GM18873 (cell line): ENCODE data around the gene PPP2R5C.
"Not testable (repeated sequence)": the region's sequence is repeated elsewhere in the genome, so short reads cannot be mapped to it uniquely, and the experiment has no call there.

Experiments
- ATAC-seq: cut with Tn5 transposase; IDR thresholded peaks from one replicate; pipeline ENCODE4 v1.9.1; 2021; ENCODE audit warnings: mild to moderate bottlenecking, moderate library complexity, moderate number of reproducible peaks; ENCODE audit not compliant: unreplicated experiment, low FRiP score

Gene PPP2R5C

DNA sequence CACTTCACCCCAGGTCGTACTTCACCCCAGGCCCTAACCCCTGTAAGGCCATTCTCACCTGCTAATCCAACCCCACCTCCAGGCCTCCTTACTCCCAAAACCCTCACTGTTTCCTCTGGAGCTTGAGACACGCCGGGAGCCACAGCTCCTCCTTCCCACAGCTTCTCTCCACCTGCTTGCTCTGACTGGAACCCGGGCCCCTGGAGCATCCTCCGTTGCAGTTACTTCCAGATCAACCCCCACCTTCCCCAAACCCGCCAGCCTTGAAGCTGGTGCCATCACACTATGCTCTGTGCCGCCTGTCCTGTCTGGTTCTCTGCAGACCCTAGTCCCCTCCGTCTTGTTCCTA is 34.6 kb upstream of the PPP2R5C start:
- no peak for ATAC-seq

DNA sequence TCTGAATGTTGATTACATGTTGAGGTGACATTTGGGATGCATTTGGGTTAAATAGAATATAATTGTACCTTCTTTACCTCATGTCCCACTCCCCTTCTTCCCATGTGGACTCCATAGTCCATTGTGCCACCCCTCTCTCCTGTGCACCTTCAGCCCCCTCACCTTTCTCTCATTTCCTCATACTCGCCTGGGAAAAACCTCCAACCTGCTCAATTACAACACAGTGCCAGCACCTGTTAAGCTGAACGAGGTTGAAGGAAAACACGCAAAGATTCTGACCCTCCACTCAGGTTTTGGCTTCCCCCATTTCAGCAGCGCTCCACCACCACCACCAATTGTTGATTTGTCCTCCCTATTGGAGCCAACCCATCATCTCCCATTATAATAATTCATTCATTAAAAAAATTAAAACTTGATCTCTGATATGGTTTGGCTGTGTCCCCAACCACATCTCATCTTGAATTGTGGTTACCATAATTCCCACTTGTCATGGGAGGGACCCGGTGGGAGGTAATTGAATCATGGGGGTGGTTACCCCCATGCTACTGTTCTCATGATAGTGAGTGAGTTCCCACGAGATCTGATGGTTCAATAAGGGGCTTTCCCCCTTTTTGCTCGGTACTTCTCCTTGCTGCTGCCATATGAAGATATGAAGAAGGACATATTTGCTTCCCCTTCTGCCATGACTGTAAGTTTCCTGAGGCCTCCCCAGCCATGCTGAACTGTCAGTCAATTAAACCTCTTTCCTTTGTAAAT is 33.7 kb upstream of the PPP2R5C start:
- ATAC-seq, result no peak

DNA sequence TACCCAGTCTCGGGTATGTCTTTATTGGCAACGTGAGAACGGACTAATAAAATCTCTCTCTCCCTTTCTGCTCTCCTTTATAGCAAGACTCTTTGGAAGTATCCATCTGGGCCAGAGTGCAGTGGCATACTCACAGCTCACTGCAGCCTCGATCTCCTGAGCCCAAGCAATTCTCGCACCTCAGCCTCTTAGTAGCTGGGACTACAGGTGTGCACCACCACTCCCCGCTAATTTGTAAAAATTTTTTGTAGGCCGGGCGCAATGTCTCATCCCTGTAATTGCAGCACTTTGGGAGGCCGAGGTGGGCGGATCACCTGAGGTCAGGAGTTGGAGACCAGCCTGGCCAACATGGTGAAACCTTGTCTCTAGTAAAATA is 33.2 kb upstream of the PPP2R5C start:
- no peak for ATAC-seq

DNA sequence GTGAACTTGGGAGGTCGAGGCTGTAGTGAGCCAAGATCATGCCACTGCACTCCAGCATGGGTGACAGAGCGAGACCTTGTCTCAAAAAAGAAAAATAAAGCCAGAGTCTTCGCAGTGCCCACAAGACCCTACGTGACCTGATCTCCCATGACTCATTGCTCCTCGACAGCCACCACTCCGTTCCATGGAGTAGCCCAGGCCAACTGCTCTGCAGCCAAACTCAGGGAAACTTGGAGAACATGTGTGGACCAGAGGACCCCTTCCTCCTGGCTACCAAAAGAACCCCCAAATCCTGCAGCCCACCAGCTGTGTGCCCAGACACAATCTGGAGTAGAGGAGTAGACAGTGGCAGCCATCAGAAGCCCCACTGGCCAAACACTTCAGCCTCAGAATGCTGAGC is 32.1 kb upstream of the PPP2R5C start:
- no peak for ATAC-seq

DNA sequence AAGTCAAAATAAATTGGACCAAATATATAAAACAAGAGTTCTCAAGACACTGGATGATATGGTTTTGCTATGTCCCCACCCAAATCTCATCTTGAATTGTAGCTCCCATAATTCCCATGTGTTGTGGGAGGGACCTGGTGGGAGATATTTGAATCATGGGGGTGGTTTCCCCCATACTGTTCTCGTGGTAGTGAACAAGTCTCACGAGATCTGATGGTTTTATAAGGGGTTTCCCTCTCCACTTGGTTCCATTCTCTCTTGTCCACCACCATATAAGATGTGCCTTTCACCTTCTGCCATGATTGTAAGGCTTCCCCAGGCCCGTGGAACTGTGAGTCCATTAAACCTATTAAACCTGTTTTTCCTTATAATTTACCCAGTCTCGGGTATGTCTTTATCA is 31.4 kb upstream of the PPP2R5C start:
- ATAC-seq, result not testable (repeated sequence)

DNA sequence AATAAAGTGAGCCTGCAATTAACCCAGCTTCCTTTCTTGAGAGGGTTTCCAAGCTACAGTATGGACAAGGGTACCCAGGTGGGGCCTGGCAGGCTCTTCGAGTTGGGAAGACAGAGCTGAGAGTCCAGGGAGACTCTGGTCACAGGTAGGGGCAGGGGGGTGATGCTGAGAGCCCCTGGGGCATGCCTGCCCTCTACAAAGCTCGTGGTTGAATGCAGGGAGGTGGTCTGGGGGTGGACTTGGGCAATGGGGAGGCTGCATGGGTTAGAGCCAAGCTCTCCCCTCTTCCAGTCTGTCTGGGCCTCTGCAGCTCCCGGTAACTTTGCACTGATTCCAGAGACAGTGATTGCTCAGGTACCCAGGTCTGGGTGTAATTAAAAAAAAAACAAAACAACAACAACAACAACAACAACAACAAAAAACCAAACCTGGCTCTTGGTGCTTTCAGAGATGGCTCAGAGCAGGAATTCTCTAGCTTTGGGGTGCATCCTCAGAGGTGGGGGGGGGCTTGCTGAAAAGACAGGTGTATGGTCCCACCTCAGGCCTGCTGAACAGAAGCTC is 30.8 kb upstream of the PPP2R5C start:
- ATAC-seq, result no peak

DNA sequence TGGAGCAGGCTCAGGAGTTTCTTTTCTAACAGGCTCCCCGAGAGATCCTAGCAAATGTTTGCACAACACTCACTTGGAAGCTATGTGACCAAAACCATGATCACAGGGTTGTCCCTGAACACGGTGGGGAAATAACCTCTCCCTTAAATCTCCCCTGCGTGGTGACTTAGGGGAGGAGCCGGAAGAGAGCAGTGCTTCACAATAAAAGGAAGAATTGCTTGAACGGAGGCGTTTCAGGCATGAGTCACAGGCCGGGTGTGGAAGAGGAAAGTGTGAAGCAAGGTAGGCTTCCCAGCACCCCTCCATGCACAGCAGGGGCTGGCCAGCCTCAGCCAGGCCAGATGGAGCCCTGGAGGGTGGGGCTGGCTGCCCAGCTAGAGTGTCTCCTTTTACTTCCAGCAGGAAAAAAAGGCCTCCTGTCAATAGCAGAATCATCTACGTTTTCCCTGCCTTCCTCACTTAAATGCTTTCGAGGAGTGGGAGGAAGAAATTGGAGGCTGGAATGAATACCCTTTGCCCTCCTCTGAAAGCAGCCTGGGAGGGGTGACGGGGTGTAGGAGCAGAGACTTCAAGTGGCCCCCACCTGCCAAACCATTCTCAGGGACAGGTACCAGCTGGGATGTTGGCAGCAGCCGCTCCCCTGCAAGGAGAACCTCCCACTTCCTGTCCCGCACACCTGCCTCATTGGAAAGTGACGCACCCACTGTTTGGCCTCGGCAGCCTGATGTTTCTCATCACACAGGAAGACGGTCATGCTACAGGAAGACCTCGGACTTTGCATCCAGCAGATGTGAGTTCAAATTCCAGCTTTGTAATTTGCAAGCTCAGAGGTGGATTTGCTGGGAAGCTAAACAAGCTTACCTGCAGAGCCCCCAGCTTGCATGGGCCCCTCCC is 30.1 kb upstream of the PPP2R5C start:
- no peak for ATAC-seq

DNA sequence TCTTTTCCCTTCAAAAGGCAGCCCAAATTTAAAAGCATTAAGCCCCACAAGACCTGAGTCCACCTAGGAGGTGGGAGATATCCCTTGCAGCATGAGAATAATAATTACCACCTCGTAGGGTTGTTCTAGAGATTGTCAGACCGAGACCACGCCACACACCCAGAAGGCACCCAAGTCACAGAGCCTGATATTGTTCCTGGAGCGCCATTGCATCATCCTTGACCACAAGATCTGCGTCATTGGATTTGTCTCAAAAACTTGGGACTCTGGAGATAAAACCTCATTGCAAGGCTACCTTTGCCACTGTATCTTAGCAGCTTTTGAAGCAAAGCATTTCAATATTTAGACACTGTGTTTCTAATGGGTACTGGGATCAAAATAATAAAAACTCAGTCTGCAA is 29.4 kb upstream of the PPP2R5C start:
- ATAC-seq, result no peak

DNA sequence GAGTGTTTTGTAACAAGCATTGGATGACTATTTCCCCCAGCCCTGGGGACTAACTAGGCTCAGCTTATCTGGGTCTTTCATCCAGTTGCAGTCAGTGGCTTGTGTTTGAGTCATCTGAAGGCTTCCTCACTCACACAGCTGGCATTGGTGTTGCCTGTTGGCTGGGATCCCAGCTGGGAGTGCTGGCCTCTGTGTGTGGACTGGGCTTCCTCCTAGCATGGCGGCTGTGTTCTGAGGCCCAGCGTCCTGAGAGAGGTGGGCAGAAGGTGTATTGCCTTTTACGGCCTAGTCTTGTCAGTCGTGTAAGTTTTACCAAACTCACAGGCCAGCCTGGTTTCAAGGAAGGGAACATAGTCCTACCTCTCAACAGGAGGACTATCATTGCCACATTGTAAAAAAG is 28.3 kb upstream of the PPP2R5C start:
- no peak for ATAC-seq

DNA sequence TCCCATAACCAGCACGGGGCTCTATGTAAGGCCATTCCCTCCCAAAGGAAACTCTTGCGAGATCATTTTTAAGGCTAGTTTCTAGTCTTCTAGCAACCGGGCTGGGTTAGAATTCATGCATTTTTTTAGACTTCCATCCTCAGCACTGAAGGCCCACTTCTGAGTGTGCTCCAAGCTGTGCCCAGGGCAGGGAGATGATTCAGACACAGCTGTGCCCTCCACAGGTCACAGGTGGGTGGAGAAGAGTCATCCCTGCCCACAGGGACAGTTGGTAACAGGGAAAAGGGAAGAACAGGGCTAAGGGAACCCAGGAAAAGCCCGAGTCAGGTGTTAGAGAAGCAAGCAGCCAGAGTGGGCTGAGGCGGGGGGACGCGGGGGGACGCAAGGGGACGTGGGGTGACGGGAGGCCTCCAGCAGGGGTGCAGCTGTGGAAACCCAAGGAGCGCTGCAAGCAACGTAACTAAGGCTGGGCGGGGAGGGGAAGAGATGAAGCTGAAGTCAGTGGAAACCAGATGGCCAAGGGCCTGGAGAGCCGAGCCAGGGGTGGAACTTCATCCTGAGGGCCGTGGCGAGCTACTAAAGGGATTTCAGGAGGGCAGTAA is 27.2 kb upstream of the PPP2R5C start:
- no peak for ATAC-seq

DNA sequence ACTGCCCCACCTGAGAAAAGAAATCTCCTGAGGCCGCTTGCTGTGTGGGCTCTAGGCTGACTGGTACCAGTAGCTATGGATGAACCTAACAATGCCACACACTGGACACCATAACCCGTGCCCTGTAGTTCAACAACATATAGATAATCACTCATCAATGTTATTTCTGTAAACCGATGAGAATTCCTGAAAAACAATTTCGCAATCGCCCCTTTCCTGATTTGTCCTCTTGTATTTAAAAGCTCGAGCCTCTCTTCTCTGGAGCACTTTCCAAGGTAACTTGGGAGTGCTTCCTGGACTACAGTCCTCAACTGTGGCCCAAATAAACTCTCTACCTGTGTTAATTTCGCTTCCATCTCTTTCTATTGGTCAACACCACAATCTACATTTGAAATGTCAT is 26.1 kb upstream of the PPP2R5C start:
- no peak for ATAC-seq

DNA sequence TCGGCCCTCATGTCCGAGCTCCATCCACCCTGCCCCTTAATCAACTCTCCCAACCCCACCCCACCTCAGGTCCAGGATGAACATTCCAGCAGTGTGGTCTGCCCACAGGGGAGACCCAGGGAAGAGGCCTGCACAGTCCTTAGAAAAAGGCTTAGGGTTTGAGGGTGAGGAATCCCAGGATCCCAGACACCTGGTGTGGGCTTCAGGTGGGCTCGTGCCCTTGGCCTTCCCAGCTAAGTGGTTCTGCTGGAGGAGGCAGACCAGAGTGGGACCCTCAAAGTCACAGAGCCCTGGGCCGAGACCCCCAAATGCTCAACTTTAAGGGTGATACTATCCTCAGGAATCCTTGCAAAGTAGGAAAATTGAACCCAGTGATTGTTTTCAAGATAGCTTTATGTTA is 25.4 kb upstream of the PPP2R5C start:
- no peak for ATAC-seq

DNA sequence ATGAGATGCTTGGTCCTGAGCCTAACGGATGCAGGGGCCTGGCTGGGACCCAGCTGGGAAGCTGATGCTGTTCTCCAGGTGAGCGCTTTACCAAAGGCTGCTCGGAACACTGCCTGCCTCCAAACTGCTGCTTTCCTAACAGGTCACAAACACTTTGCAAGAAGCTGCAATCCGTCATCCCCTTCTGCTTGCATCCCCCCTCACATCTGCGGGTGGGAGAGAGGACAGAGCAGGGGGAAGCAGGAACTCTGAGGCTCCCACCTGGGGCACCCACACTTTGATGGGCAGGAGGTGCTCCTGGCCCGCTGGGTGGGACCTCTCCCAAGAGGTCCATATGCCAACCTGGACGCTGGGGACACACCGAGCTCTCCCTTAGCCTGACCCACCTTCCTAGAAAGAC is 24.9 kb upstream of the PPP2R5C start:
- no peak for ATAC-seq

DNA sequence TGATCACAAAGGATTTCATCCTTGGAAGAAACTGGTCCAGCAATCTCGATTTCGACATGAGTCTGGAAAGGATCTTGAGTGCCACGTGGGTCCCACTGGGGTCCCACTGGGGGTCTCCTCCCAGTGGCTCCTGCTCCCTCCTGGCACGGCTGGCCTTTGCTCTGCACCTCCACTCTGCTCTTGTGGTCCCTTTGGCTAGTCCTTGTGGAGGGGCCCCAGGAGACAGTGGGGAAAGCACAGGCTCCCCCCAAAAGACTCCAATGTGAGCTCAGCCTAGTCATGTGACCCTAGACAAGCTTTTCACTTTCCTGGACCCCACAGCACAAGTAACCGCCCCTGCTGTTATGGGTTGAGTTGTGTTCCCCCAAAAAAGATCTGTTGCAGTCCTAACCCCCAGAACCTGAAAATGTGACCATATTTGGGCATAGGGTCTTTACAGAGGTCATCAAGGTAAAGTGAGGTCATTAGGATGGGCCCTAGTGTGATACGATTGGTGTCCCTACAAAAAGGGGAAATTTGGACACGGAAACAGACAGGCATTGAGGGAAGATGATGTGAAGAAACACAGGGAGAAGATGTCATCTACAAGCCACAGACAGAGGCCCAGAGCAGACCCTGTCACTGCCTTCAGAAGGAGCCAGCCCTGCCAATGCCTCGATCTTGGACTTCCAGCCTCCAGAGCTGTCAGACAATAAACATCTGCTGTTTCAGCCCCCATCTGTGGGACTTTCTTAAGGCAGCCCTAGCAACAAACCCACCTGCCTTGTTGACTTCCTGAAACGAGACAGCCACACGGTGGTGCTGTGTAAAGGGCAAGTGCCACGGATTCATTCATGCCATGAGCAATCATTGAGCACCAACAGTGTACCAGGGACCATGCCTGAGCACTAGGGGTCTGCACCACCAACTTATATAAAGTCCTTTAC is 23.8 kb upstream of the PPP2R5C start:
- no peak for ATAC-seq

DNA sequence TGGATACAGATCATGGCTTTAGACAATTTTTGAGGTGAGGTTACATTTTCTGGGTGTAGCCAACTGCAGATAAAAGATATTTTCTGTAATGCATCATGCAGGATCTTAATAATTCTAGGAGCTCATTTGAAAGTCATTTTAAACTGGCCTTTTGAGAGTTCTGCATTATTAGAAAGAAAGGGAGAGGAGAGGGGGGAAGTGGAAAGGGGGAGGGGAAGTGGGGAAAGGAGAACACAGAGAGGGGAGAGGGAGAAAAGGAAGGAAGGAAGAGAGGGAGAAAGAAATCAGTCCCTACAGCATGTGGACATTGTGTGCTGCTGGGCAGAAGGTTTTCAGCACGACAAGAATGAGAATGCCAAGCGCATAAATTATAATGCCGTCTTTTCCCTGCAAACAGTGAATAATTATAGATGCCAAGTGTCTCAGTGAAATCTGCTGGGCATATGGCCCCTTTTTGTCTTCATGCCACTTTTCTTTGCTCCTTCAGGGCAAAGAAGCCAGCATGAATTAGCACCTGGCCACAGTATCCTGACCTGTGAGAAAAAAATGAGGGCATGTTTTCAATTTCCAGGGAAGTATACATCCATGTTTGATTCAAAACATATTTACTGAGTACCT is 22.7 kb upstream of the PPP2R5C start:
- no peak for ATAC-seq

DNA sequence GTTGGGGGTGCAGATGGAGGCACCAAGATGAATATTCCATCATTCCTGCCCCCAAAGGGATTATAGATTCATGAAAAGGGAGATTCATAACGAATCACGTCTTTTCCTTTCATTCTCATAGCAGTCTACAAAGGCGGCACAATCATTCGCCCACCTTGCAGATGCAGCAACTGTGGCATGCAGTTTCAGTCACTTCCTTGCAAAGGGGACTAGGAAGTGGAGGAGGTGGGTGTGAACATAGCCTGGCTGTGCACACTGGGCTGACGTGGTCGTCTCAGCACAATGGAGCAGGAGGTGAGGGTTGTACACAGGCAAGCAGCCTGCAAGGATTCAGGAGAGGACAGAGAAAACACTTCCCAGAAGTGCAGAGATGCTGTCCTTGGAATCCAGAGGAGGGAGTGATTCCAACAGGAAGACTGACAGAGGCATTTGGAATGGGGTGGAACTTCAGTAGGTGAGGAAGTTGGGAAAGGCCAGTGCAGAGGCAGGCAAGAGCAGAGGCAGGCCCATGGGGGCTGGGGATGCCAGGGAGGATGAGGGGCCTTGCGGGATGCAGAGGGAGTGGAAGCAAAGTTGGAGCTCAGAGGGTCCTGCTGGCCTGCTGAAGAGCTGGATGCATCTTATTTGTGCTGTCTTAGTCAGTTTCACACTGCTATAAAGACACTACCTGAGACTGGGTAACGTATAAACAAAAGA is 21.9 kb upstream of the PPP2R5C start:
- no peak for ATAC-seq

DNA sequence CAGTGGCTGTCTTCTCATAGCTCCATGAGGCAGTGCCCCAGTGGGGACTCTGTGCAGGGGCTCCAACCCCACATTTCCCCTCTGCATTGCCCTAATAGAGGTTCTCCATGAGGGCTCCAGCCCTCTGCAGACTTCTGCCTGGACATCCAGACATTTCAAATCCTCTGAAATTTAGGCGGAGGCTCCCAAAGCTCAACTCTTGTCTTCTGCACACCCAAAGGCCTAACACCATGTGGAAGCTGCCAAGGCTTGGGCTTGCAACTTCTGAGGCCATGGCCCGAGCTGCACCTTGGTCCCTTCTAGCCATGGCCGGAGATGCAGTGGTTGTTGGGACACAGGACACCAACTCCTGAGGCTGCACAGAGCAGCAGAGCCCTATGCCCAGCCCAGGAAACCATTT is 20.5 kb upstream of the PPP2R5C start:
- ATAC-seq, result no peak

DNA sequence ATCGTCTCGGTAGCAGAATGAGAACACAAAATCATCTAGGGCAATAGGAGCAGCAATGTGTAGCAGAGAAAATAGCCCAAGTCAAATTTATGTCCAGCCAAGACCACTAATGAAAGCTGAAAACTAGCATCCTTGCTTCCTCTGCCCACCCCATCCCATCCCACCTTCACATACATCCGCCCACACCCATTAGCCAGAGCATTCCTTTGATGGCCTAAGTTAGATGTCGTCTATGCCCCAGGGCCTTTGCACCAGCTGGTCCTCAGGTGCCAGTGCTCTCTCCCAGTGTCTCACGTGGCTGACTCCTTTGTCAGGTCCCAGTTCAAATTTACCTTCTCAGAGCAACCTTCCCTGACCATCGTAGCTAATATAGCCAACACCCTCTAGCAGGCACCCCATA is 17.8 kb upstream of the PPP2R5C start:
- ATAC-seq, result no peak

DNA sequence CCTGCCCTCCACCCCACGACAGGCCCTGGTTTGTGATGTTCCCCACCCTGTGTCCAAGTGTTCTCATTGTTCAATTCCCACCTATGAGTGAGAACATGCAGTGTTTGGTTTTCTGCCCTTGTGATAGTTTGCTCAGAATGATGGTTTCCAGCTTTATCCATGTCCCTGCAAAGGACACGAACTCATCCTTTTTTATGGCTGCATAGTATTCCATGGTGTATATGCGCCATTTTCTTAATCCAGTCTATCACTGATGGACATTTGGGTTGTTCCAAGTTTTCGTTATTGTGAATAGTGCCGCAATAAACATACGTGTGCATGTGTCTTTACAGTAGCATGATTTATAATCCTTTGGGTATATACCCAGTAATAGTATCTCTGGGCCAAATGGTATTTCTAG is 17.1 kb upstream of the PPP2R5C start:
- ATAC-seq, result not testable (repeated sequence)
